Type B pancreatic cell (in vitro differentiated cells): ENCODE data around the gene GLDC. TPM values are rescaled to one million over a fixed set of nuclear protein-coding genes. Genes with fewer than 3 reads are reported as not detected.

Source experiments
- DNase-seq: peaks from one replicate; pipeline ENCODE4 v3.0.0; 2021; ENCODE audit warnings: mixed read lengths; ENCODE audit not compliant: unreplicated experiment; ENCODE audit errors: extremely low spot score
- H3K27ac Mint-ChIP-seq: 2 replicates; pipeline ENCODE4 v1.8.0; 2021; ENCODE audit warnings: mild to moderate bottlenecking, mixed read lengths
- H3K27me3 Mint-ChIP-seq: 2 replicates; pipeline ENCODE4 v1.8.0; 2021; ENCODE audit warnings: mixed read lengths
- H3K36me3 Mint-ChIP-seq: 2 replicates; pipeline ENCODE4 v1.8.0; 2021; ENCODE audit warnings: mixed read lengths
- H3K4me1 Mint-ChIP-seq: one replicate; pipeline ENCODE4 v1.8.0; 2021; ENCODE audit warnings: mixed read lengths; ENCODE audit not compliant: unreplicated experiment
- H3K4me3 Mint-ChIP-seq: 2 replicates; pipeline ENCODE4 v1.8.0; 2021; ENCODE audit warnings: mild to moderate bottlenecking, mixed read lengths
- H3K9me3 Mint-ChIP-seq: 2 replicates; pipeline ENCODE4 v1.8.0; 2021; ENCODE audit warnings: mixed read lengths
- CTCF ChIP-seq: fragments of 200-600 bp; sonication (generic); conservative IDR thresholded peaks from 2 replicates; pipeline ENCODE4 v1.5.0; 2021; ENCODE audit warnings: antibody characterized with exemption, mild to moderate bottlenecking
- total RNA-seq: library from RNA; stranded (reverse); gene quantifications from 2 replicates; pipeline ENCODE4 v1.2.1, GENCODE V29; 2021; ENCODE audit warnings: low replicate concordance

The GLDC gene
- total RNA-seq, 1 donor from 2014 or later, result 11.8 TPM

- no peaks in the 10 kb centered on the region for H3K4me1 Mint-ChIP-seq
- no peaks in the 10 kb centered on the region for H3K27me3 Mint-ChIP-seq
- H3K36me3 Mint-ChIP-seq, result peaks cover 50% of the 10 kb centered on the region
- no peak overlapping the region for H3K4me3 Mint-ChIP-seq
- no peak for TF ChIP-seq CTCF
- no peak overlapping the region for H3K27ac Mint-ChIP-seq
- H3K9me3 Mint-ChIP-seq, result no peaks in the 10 kb centered on the region
- DNase-seq, result no peak
Measured at GRCh38 chr9:6501526-6502210, 143.9 kb downstream of the GLDC start.

GRCh38 chr9:6498982-6499381 is 146.5 kb downstream of the GLDC start:
- DNase-seq, result no peak
- peaks cover 37% of the 10 kb centered on the region for H3K36me3 Mint-ChIP-seq
- no peak overlapping the region for H3K27ac Mint-ChIP-seq
- H3K4me3 Mint-ChIP-seq, result no peak overlapping the region
- H3K9me3 Mint-ChIP-seq, result no peaks in the 10 kb centered on the region
- no peaks in the 10 kb centered on the region for H3K4me1 Mint-ChIP-seq
- no peak for TF ChIP-seq CTCF
- H3K27me3 Mint-ChIP-seq, result no peaks in the 10 kb centered on the region

GRCh38 chr9:6495466-6495865 is 150.1 kb downstream of the GLDC start:
- Mint-ChIP-seq H3K4me1 (no peaks in the 10 kb centered on the region), H3K4me3 (no peak overlapping the region), H3K36me3 (peaks cover 27% of the 10 kb centered on the region), H3K27me3 (no peaks in the 10 kb centered on the region), H3K27ac (no peak overlapping the region), H3K9me3 (no peaks in the 10 kb centered on the region)
- TF ChIP-seq CTCF, result no peak
- DNase-seq, result no peak

GRCh38 chr9:6490863-6491262 is 154.7 kb downstream of the GLDC start:
- Mint-ChIP-seq H3K27me3 (no peaks in the 10 kb centered on the region), H3K27ac (no peak overlapping the region), H3K9me3 (no peaks in the 10 kb centered on the region), H3K4me1 (no peaks in the 10 kb centered on the region), H3K4me3 (no peak overlapping the region), H3K36me3 (peaks cover 17% of the 10 kb centered on the region)
- no peak for DNase-seq
- TF ChIP-seq CTCF, result no peak

GRCh38 chr9:6489099-6489498 is 156.4 kb downstream of the GLDC start:
- Mint-ChIP-seq H3K4me1 (no peaks in the 10 kb centered on the region), H3K27ac (no peak overlapping the region), H3K36me3 (peaks cover 17% of the 10 kb centered on the region), H3K27me3 (no peaks in the 10 kb centered on the region), H3K4me3 (no peak overlapping the region), H3K9me3 (no peaks in the 10 kb centered on the region)
- no peak for TF ChIP-seq CTCF
- no peak for DNase-seq

GRCh38 chr9:6488395-6488794 is 157.1 kb downstream of the GLDC start:
- Mint-ChIP-seq H3K27me3 (no peaks in the 10 kb centered on the region), H3K4me1 (no peaks in the 10 kb centered on the region), H3K4me3 (no peak overlapping the region), H3K36me3 (peaks cover 17% of the 10 kb centered on the region), H3K27ac (no peak overlapping the region), H3K9me3 (no peaks in the 10 kb centered on the region)
- peak; percentile 16 for TF ChIP-seq CTCF
- DNase-seq, result no peak
